ENCODE measurements around the gene ESR1.

The ESR1 gene

GRCh38 chr6:152034631-152035030 lies 227.1 kb downstream of the ESR1 start:
- H3K9me2 ChIP-seq (replicated peaks; ENCODE audit: insufficient read depth, low read length): no peaks in the 10 kb centered on the region
- no peaks in the 10 kb centered on the region for H3F3A ChIP-seq (ENCODE audit: insufficient read depth, low read length)
- H3K4me3 ChIP-seq (ENCODE audit: low read length): no peak overlapping the region
- H3K27me3 ChIP-seq (replicated peaks; ENCODE audit: insufficient read depth, low read length): no peaks in the 10 kb centered on the region
- H3K79me2 ChIP-seq (ENCODE audit: low read length): no peaks in the 10 kb centered on the region
- no peaks in the 10 kb centered on the region for H3K4me1 ChIP-seq (ENCODE audit: low read length)
- no peak overlapping the region for H3K27ac ChIP-seq (ENCODE audit: low read length)
- TF ChIP-seq, protein P1, sequence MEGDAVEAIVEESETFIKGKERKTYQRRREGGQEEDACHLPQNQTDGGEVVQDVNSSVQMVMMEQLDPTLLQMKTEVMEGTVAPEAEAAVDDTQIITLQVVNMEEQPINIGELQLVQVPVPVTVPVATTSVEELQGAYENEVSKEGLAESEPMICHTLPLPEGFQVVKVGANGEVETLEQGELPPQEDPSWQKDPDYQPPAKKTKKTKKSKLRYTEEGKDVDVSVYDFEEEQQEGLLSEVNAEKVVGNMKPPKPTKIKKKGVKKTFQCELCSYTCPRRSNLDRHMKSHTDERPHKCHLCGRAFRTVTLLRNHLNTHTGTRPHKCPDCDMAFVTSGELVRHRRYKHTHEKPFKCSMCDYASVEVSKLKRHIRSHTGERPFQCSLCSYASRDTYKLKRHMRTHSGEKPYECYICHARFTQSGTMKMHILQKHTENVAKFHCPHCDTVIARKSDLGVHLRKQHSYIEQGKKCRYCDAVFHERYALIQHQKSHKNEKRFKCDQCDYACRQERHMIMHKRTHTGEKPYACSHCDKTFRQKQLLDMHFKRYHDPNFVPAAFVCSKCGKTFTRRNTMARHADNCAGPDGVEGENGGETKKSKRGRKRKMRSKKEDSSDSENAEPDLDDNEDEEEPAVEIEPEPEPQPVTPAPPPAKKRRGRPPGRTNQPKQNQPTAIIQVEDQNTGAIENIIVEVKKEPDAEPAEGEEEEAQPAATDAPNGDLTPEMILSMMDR (IDR thresholded peaks at IDR 0.05; ENCODE audit: low read length): no peak
- TF ChIP-seq EZH2 (optimal IDR thresholded peaks at IDR 0.05; ENCODE audit: low read depth, low read length) (no peak), EZH2phosphoT487 (IDR thresholded peaks at IDR 0.05; ENCODE audit: low read length) (no peak)
- H3K9ac ChIP-seq (ENCODE audit: low read length): no peak overlapping the region
- H3K36me3 ChIP-seq (replicated peaks; ENCODE audit: insufficient read depth, low read length): no peaks in the 10 kb centered on the region
- H3K4me2 ChIP-seq (ENCODE audit: low read depth, low read length): no peak overlapping the region
- H2AFZ ChIP-seq (ENCODE audit: low read length): no peak overlapping the region
- no peaks in the 10 kb centered on the region for H3K9me3 ChIP-seq (replicated peaks; ENCODE audit: insufficient read depth, low read length)
- DNase-seq: no peak
- H4K20me1 ChIP-seq (ENCODE audit: insufficient read depth, low read length): no peaks in the 10 kb centered on the region

- Histone ChIP-seq H3F3A (ENCODE audit: insufficient read depth, low read length) (no peaks in the 10 kb centered on the region), H3K9me2 (replicated peaks; ENCODE audit: insufficient read depth, low read length) (no peaks in the 10 kb centered on the region), H3K27ac (ENCODE audit: low read length) (no peak overlapping the region), H3K4me3 (ENCODE audit: low read length) (no peak overlapping the region), H2AFZ (ENCODE audit: low read length) (no peak overlapping the region), H3K4me2 (ENCODE audit: low read depth, low read length) (no peak overlapping the region), H3K36me3 (replicated peaks; ENCODE audit: insufficient read depth, low read length) (no peaks in the 10 kb centered on the region), H3K4me1 (ENCODE audit: low read length) (no peaks in the 10 kb centered on the region), H3K9me3 (replicated peaks; ENCODE audit: insufficient read depth, low read length) (no peaks in the 10 kb centered on the region), H3K79me2 (ENCODE audit: low read length) (no peaks in the 10 kb centered on the region), H3K9ac (ENCODE audit: low read length) (no peak overlapping the region), H3K27me3 (replicated peaks; ENCODE audit: insufficient read depth, low read length) (no peaks in the 10 kb centered on the region), H4K20me1 (ENCODE audit: insufficient read depth, low read length) (no peaks in the 10 kb centered on the region)
- TF ChIP-seq, protein P1 (IDR thresholded peaks at IDR 0.05; ENCODE audit: low read length): no peak
- TF ChIP-seq EZH2phosphoT487 (IDR thresholded peaks at IDR 0.05; ENCODE audit: low read length) (no peak), EZH2 (optimal IDR thresholded peaks at IDR 0.05; ENCODE audit: low read depth, low read length) (no peak)
- DNase-seq: no peak
These were observed 238.6 kb downstream of the ESR1 start for GRCh38 chr6:152046118-152046517.

GRCh38 chr6:152048921-152049320 lies 241.4 kb downstream of the ESR1 start:
- H3K9me3 ChIP-seq (replicated peaks; ENCODE audit: insufficient read depth, low read length): no peaks in the 10 kb centered on the region
- H3K4me3 ChIP-seq (ENCODE audit: low read length): no peak overlapping the region
- no peaks in the 10 kb centered on the region for H3K4me1 ChIP-seq (ENCODE audit: low read length)
- H3K27ac ChIP-seq (ENCODE audit: low read length): no peak overlapping the region
- no peaks in the 10 kb centered on the region for H3K36me3 ChIP-seq (replicated peaks; ENCODE audit: insufficient read depth, low read length)
- no peak for TF ChIP-seq EZH2 (optimal IDR thresholded peaks at IDR 0.05; ENCODE audit: low read depth, low read length)
- TF ChIP-seq, protein P1 (IDR thresholded peaks at IDR 0.05; ENCODE audit: low read length): no peak
- no peak for TF ChIP-seq EZH2phosphoT487 (IDR thresholded peaks at IDR 0.05; ENCODE audit: low read length)
- H3K9me2 ChIP-seq (replicated peaks; ENCODE audit: insufficient read depth, low read length): no peaks in the 10 kb centered on the region
- H3K9ac ChIP-seq (ENCODE audit: low read length): no peak overlapping the region
- DNase-seq: no peak
- no peaks in the 10 kb centered on the region for H4K20me1 ChIP-seq (ENCODE audit: insufficient read depth, low read length)
- no peaks in the 10 kb centered on the region for H3K27me3 ChIP-seq (replicated peaks; ENCODE audit: insufficient read depth, low read length)
- H3F3A ChIP-seq (ENCODE audit: insufficient read depth, low read length): no peaks in the 10 kb centered on the region
- H3K79me2 ChIP-seq (ENCODE audit: low read length): no peaks in the 10 kb centered on the region
- no peak overlapping the region for H3K4me2 ChIP-seq (ENCODE audit: low read depth, low read length)
- no peak overlapping the region for H2AFZ ChIP-seq (ENCODE audit: low read length)

Data from MM.1S (cell line).